Activated CD4-positive, alpha-beta T cell treated with anti-CD3 and anti-CD28 coated beads for 48 hours (primary cell): ENCODE results near the gene ATP11B.
"Not testable (repeated sequence)": the region's sequence is repeated elsewhere in the genome, so short reads cannot be mapped to it uniquely, and the experiment has no call there.

ENCODE experiments used
- DNase-seq: peaks from one replicate; pipeline ENCODE4 v3.0.0-alpha.2; 2020

The ATP11B gene

DNA sequence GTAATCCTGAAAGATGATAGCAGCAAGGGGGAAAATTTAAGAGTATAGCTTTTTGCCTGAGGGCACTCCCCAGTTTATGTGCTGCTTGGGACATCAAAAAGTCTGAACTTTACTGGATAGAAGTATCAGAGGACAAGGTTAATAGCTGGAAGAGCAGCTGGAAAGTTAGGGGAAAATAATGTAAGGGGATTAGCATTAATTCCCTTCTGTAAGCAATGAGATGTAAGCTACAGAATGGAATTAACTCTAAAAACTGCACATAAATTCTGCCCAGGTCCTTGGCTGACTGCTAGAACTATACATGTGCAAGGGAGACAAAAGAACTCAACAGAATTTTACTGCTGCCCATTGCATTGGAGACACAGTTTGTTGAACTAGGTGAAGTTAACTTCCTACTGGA, 55.6 kb downstream of the ATP11B start:
- DNase-seq, result no peak

- no peak for DNase-seq
Measured at GRCh38 chr3:182855076-182855475, 61.8 kb downstream of the ATP11B start.

- no peak for DNase-seq
Measured at GRCh38 chr3:182861348-182861747, 68.0 kb downstream of the ATP11B start.

DNA sequence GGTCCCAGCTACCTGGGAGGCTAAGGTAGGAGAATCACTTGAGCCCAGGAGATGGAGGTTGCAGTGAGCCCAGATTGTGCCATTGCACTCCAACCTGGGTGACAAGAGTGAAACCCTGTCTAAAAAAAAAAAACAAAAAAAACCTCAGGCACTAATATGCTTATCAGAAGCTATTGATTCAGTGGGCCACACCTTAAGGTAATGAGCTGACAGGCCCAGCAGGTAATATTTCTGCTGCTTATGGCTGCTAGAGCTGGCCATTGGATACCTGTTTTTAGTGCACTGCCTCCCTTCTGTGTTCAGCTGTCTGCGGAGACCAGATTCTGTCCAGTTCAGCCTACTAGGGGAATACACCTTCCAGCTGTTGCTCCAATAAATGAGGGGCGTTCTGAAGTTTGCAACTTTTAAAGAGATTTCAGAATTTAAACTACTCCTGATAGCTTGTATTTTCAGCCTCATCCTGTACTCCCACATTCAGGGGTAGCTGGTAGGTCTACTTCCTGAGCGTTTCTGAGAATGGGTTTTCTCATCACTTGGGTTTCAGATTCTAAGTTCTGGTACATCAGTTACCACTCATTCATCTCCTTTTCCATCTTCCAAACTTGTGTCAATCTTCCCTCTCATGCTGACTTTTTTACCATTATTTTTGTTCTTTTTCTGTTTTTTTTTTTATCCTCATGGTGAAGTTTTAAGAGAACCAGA, 69.0 kb downstream of the ATP11B start:
- DNase-seq, result no peak

GRCh38 chr3:182869059-182869458, 75.8 kb downstream of the ATP11B start:
- DNase-seq, result no peak

GRCh38 chr3:182870917-182871316, 77.6 kb downstream of the ATP11B start:
- DNase-seq, result not testable (repeated sequence)

DNA sequence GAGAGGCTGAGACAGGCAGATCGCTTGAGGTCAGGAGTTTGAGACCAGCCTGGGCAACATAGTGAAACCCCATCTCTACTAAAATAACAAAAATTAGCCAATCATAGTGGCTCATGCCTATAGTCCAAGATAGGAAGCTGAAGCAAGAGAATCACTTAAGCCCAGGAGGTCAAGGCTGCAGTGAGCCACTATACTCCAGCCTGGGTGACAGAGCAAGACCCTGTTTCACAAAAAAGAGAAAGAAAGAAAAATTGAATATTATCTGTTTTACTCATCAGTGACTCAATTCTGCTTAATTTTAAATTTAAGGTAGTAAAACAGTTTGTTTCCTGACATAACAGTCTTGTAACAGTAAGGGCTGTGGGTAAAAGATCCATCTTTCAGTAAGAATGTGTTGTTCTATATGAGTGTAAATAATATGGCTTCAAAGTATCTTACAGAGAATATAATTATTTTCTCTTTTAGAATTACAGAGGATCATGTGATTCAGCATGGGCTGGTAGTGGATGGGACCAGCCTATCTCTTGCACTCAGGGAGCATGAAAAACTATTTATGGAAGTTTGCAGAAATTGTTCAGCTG, 85.8 kb downstream of the ATP11B start:
- DNase-seq, result no peak

GRCh38 chr3:182886497-182886896, 93.2 kb downstream of the ATP11B start:
- DNase-seq, result no peak

DNA sequence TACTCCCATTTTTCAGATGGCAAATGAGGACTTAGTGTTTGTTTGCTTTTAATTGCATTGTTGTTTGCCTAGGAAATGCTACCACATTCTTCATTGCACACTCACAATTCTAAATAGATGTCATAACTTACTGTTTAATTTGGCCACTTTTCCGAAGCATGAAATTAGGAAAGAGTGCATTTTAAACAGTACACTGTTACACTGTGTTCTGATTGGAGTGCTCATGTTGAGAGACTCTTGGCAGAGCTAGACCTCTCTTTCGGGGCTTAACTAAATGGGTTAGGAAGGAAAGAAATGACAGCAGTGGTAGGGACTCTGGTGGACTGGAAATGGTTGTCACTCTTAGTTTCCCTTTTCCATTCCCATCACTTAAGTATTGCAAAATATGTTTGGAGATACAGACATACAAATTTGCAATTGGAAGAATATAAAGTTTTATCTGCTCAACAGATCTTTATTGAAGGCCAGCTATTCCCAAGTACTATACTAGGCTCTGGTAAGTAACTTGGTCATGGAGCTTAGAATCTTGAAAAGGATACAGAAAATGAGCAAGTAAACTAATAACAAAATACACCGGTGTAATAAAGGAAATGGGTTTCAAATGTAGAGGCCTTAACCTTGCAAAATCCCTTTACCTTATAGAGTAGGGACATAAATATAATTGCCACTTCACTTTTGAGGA, 96.8 kb downstream of the ATP11B start:
- no peak for DNase-seq

GRCh38 chr3:182891364-182891763, 98.1 kb downstream of the ATP11B start:
- no peak for DNase-seq

DNA sequence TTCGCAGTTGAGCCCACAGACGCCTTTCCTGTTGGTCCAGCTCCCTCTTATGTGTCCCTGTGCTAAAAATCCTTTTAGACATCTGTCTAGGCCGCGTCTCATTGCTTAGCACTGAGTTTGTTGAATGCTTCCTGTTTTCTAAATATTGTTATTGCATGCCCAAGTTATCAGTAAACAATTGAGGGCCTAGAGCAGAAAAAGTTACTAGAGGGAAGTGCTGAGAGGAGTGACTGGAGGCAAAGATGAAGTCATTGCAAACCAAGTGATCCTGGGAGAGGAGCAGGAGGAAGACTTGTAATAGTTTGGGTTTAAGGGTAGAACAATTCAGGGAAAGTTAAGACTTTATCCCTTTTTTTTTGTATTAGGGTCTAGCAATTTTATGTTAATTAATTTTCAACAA, 98.9 kb downstream of the ATP11B start:
- no peak for DNase-seq

GRCh38 chr3:182895513-182896112, 102.3 kb downstream of the ATP11B start:
- DNase-seq, result no peak

DNA sequence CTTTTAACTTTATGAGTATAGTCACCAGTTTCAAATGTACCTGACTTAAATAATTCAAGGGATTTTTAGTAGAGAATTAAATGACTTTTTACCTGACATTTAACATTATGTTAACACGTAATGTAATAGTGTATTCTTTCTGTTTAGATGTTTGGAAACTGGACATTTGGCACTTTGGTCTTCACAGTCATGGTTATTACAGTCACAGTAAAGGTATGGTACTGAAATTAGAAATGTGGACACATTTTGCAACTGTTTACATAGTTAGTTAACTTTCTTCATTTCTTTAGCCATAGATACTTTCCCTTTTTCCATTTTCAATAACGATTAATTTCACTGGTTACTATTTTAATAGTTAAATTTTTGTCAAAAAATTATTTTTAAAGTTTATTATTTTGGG, 103.2 kb downstream of the ATP11B start:
- DNase-seq, result no peak

GRCh38 chr3:182902236-182902635, 108.9 kb downstream of the ATP11B start:
- DNase-seq, result no peak

DNA sequence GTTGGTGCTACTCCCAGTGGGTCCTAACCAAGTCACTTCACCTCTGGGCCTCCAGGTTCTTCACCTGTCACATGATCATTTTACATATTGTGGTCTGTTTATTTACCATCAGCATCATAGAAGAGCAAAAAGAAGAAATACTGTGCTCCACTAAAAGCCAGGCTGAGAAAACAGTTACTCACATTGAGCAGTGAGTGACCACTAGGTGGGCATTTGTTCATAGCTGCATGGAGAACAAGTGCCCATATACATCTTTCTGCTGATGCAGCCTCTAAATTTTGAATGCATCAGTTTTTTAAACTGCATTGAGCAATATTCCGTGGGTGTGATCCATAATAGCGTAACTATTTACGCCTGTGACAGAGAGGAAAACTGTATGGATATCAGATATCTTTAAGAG, 110.9 kb downstream of the ATP11B start:
- DNase-seq, result no peak

DNA sequence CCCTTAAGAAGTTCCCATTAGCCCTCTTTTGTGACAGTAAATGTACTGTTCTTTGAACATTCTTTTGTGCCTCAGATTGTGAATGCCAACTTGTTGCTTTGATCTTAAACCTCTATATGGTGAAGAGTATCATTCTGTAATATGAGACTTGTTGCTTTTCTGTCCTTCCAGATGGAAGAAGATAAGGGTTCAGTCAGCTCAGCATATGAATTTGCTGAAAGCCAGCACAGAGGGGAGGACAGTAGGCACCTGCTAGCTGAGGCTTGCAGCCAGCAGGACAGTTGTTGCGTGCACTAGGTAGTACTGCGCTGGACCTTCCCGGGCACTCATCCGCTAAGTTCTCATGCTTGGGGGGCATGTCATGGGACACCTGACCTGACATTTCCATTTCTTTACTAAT, 112.3 kb downstream of the ATP11B start:
- no peak for DNase-seq

- DNase-seq, result no peak
Measured at GRCh38 chr3:182906036-182906435, 112.7 kb downstream of the ATP11B start.

- no peak for DNase-seq
Measured at GRCh38 chr3:182908471-182908870, 115.2 kb downstream of the ATP11B start.

DNA sequence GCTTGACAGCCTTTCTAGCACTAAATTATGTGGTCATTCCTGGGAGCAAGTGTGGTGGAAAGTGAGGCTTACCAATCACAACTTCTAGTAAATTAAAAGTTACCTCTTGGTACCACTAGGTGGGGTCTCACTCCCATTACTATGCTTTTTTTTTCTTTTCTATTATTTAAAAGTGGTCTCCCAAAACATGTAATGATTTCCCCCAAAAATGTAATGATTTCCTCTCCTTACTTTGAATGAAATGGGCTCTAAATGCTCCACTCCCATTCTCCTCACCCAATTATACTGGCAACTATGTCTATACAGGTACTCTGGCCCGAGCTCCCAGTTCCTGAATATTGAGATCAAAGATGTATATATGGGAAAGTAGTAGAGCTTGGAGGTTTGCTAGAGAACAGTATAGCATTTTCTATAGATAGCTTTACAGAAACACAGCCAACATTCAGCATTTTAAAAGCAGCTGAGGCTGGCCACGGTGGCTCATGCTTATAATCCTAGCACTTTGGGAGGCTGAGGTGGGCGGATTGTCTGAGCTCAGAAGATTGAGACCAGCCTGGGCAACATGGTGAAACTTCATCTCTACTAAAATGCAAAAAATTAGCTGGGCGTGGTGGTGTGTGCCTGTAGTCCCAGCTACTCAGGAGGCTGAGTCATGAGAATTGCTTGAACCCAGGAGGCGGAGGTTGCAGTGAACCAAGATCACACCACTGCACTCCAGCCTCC, 116.2 kb downstream of the ATP11B start:
- DNase-seq, result no peak

- no peak for DNase-seq
Measured at GRCh38 chr3:182910936-182911781, 117.9 kb downstream of the ATP11B start.

- DNase-seq, result no peak
Measured at GRCh38 chr3:182911782-182912111, 118.4 kb downstream of the ATP11B start.

- DNase-seq, result no peak
Measured at GRCh38 chr3:182912474-182912873, 119.2 kb downstream of the ATP11B start.
